HepG2 (cell line): ENCODE measurements around the gene DAB2IP.
A peak's percentile ranks its signal among the peaks of the same experiment; 100 is the strongest.

Source experiments
- AGO1 ChIP-seq: fragments of 200-400 bp; formaldehyde crosslinking; IDR thresholded peaks from 2 replicates; pipeline ENCODE4 v1.6.1; 2017; ENCODE audit warnings: mild to moderate bottlenecking, low read depth, low read length, moderate library complexity; ENCODE audit not compliant: poor library complexity, severe bottlenecking
- CTCF ChIP-seq: sonication (generic); formaldehyde crosslinking; IDR thresholded peaks from 2 replicates; pipeline ENCODE4 v1.5.0; 2020; ENCODE audit warnings: mild to moderate bottlenecking, missing genetic modification reagents, moderate library complexity
- IRF1 ChIP-seq: sonication (generic); formaldehyde crosslinking; IDR thresholded peaks from 2 replicates; pipeline ENCODE4 v1.4.0; 2020; ENCODE audit warnings: low read depth, mild to moderate bottlenecking, missing genetic modification reagents
- POLR2AphosphoS5 ChIP-seq: IDR thresholded peaks from 2 replicates; pipeline ENCODE4 v1.6.1; 2012; ENCODE audit warnings: low read depth, low read length
- RBFOX2 ChIP-seq: fragments of 200-400 bp; formaldehyde crosslinking; IDR thresholded peaks from 2 replicates; pipeline ENCODE4 v1.6.1; 2017; ENCODE audit warnings: low read depth, mild to moderate bottlenecking, low read length
- ZNF761 ChIP-seq: sonication (generic); formaldehyde crosslinking; conservative IDR thresholded peaks from 2 replicates; pipeline ENCODE4 v1.4.0; 2020; ENCODE audit warnings: mild to moderate bottlenecking, missing genetic modification reagents
- TF ChIP-seq, protein P1 (sequence below), 2 experiments: IDR thresholded peaks; 2 replicates each; pipeline ENCODE4 v1.6.1; 2011 to 2012; ENCODE audit warnings: low read length in 2 of 2, borderline replicate concordance in 1 of 2, low read depth in 1 of 2, mild to moderate bottlenecking in 1 of 2, moderate library complexity in 1 of 2

GRCh38 chr9:121750259-121750714 lies 98.9 kb downstream of the DAB2IP start:
- TF ChIP-seq POLR2AphosphoS5 (no peak), AGO1 (no peak), CTCF (CRISPR knock-in tag) (no peak), RBFOX2 (0 out of 2 replicates have a peak, but pooled peaks have one; percentile 8), IRF1 (CRISPR knock-in tag) (no peak), ZNF761 (CRISPR knock-in tag) (no peak)
- TF ChIP-seq, protein P1, sequence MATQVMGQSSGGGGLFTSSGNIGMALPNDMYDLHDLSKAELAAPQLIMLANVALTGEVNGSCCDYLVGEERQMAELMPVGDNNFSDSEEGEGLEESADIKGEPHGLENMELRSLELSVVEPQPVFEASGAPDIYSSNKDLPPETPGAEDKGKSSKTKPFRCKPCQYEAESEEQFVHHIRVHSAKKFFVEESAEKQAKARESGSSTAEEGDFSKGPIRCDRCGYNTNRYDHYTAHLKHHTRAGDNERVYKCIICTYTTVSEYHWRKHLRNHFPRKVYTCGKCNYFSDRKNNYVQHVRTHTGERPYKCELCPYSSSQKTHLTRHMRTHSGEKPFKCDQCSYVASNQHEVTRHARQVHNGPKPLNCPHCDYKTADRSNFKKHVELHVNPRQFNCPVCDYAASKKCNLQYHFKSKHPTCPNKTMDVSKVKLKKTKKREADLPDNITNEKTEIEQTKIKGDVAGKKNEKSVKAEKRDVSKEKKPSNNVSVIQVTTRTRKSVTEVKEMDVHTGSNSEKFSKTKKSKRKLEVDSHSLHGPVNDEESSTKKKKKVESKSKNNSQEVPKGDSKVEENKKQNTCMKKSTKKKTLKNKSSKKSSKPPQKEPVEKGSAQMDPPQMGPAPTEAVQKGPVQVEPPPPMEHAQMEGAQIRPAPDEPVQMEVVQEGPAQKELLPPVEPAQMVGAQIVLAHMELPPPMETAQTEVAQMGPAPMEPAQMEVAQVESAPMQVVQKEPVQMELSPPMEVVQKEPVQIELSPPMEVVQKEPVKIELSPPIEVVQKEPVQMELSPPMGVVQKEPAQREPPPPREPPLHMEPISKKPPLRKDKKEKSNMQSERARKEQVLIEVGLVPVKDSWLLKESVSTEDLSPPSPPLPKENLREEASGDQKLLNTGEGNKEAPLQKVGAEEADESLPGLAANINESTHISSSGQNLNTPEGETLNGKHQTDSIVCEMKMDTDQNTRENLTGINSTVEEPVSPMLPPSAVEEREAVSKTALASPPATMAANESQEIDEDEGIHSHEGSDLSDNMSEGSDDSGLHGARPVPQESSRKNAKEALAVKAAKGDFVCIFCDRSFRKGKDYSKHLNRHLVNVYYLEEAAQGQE (IDR thresholded peaks at IDR 0.05; ENCODE audit: borderline replicate concordance in 1 of 2, low read depth in 1 of 2, low read length in 2 of 2) = no peak
